H1 (cell line): ENCODE results near the gene PLCL1.

ENCODE experiments used
- EP300 ChIP-seq, 2 experiments: IDR thresholded peaks; 1 replicate in 1 of 2; 2 replicates in 1 of 2; pipeline ENCODE4 v1.6.1; 2011 to 2012; ENCODE audit warnings: low read depth in 2 of 2, low read length in 2 of 2, mild to moderate bottlenecking in 2 of 2, borderline replicate concordance in 1 of 2, inconsistent platforms in 1 of 2, moderate library complexity in 1 of 2
- MAFK ChIP-seq: IDR thresholded peaks from 2 replicates; pipeline ENCODE4 v1.6.1; 2012; ENCODE audit warnings: low read depth, mild to moderate bottlenecking, improper control_type of control experiment, low read length
- POLR2AphosphoS5 ChIP-seq: IDR thresholded peaks from 2 replicates; pipeline ENCODE4 v1.6.1; 2011; ENCODE audit warnings: low read depth, low read length
- RXRA ChIP-seq: IDR thresholded peaks from 2 replicates; pipeline ENCODE4 v1.6.1; 2011; ENCODE audit warnings: low read depth, mild to moderate bottlenecking, low read length, moderate library complexity; ENCODE audit not compliant: insufficient read depth
- SRF ChIP-seq: IDR thresholded peaks from 2 replicates; pipeline ENCODE4 v1.6.1; 2011; ENCODE audit warnings: mild to moderate bottlenecking, low read depth, low read length, moderate library complexity
- TF ChIP-seq, protein P1 (sequence below), 3 experiments: IDR thresholded peaks; 1 replicate in 2 of 3; 2 replicates in 1 of 3; pipeline versions ENCODE4 v1.5.1 to v1.6.1; 2011; ENCODE audit warnings: low read length in 3 of 3, mild to moderate bottlenecking in 3 of 3, inconsistent platforms in 2 of 3, low read depth in 1 of 3, moderate library complexity in 1 of 3; ENCODE audit not compliant: insufficient read depth in 1 of 3; ENCODE audit errors: control extremely low read depth in 1 of 3

GRCh38 chr2:197868206-197868605 is 63.8 kb downstream of the PLCL1 start:
- TF ChIP-seq SRF (no peak), RXRA (no peak), POLR2AphosphoS5 (no peak), EP300 (IDR thresholded peaks at IDR 0.05; ENCODE audit: borderline replicate concordance in 1 of 2, low read depth in 2 of 2, low read length in 2 of 2) (no peak), MAFK (no peak)
- TF ChIP-seq, protein P1, sequence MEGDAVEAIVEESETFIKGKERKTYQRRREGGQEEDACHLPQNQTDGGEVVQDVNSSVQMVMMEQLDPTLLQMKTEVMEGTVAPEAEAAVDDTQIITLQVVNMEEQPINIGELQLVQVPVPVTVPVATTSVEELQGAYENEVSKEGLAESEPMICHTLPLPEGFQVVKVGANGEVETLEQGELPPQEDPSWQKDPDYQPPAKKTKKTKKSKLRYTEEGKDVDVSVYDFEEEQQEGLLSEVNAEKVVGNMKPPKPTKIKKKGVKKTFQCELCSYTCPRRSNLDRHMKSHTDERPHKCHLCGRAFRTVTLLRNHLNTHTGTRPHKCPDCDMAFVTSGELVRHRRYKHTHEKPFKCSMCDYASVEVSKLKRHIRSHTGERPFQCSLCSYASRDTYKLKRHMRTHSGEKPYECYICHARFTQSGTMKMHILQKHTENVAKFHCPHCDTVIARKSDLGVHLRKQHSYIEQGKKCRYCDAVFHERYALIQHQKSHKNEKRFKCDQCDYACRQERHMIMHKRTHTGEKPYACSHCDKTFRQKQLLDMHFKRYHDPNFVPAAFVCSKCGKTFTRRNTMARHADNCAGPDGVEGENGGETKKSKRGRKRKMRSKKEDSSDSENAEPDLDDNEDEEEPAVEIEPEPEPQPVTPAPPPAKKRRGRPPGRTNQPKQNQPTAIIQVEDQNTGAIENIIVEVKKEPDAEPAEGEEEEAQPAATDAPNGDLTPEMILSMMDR (IDR thresholded peaks at IDR 0.05; ENCODE audit: control extremely low read depth in 1 of 3, insufficient read depth in 1 of 3, low read depth in 1 of 3, low read length in 3 of 3): no peak
